A204.1 (cell line): Measurements from ENCODE around the gene C17orf75.
A peak's percentile ranks its signal among the peaks of the same experiment; 100 is the strongest.
"Not testable (repeated sequence)": the region's sequence is repeated elsewhere in the genome, so short reads cannot be mapped to it uniquely, and the experiment has no call there.

Source experiments
- FAIRE-seq: peaks from 2 replicates; lab custom pipeline; 2012; peaks lifted over from hg19 to GRCh38; lab: Jason Lieb, UNC

The C17orf75 gene

GRCh38 chr17:32341857-32342602, at the start of gene C17orf75:
Gene C17orf75, minus strand, starts transcription at chr17:32342173. Its CDS starts 34 bp downstream, at chr17:32342139.
- no peak for FAIRE-seq

GRCh38 chr17:32388613-32389459, 46.9 kb upstream of the C17orf75 start:
- FAIRE-seq = no peak

GRCh38 chr17:32388128-32388527, 46.2 kb upstream of the C17orf75 start:
- FAIRE-seq = not testable (repeated sequence)

- FAIRE-seq = no peak
These were observed 44.9 kb upstream of the C17orf75 start for GRCh38 chr17:32386844-32387243.

GRCh38 chr17:32385971-32386370, 44.0 kb upstream of the C17orf75 start:
- FAIRE-seq = no peak

GRCh38 chr17:32385121-32385520, 43.1 kb upstream of the C17orf75 start:
- no peak for FAIRE-seq

- no peak for FAIRE-seq
These were observed 42.0 kb upstream of the C17orf75 start for GRCh38 chr17:32383926-32384434.

- FAIRE-seq = no peak
These were observed 40.7 kb upstream of the C17orf75 start for GRCh38 chr17:32382526-32383223.

GRCh38 chr17:32370426-32370825, 28.5 kb upstream of the C17orf75 start:
- no peak for FAIRE-seq

- no peak for FAIRE-seq
These were observed 19.3 kb upstream of the C17orf75 start for GRCh38 chr17:32361270-32361669.

- FAIRE-seq = no peak
These were observed 15.6 kb upstream of the C17orf75 start for GRCh38 chr17:32357615-32358014.

GRCh38 chr17:32356750-32357149, 14.8 kb upstream of the C17orf75 start:
- FAIRE-seq = no peak

GRCh38 chr17:32356378-32356743, 14.4 kb upstream of the C17orf75 start:
- no peak for FAIRE-seq

GRCh38 chr17:32355649-32356377, 13.8 kb upstream of the C17orf75 start:
- no peak for FAIRE-seq

GRCh38 chr17:32352734-32353133, 10.8 kb upstream of the C17orf75 start:
- FAIRE-seq = not testable (repeated sequence)

- no peak for FAIRE-seq
These were observed 8.9 kb upstream of the C17orf75 start for GRCh38 chr17:32350666-32351418.

- peak; percentile 87 for FAIRE-seq
These were observed 8.1 kb upstream of the C17orf75 start, which contains the start of gene ZNF207 for GRCh38 chr17:32349854-32350665. Gene ZNF207, plus strand, starts transcription at chr17:32350157. Its CDS starts 129 bp downstream, at chr17:32350286.

GRCh38 chr17:32349503-32349853, 7.5 kb upstream of the C17orf75 start:
- no peak for FAIRE-seq

- no peak for FAIRE-seq
These were observed 6.5 kb upstream of the C17orf75 start for GRCh38 chr17:32348483-32348800.

- no peak for FAIRE-seq
These were observed 4.1 kb upstream of the C17orf75 start for GRCh38 chr17:32345951-32346600.
